ENCODE data around the gene SH3D19. TPM values are rescaled to one million over a fixed set of nuclear protein-coding genes. Genes with fewer than 3 reads are reported as not detected.
"Not testable (repeated sequence)": the region's sequence is repeated elsewhere in the genome, so short reads cannot be mapped to it uniquely, and the experiment has no call there.

Gene SH3D19
- total RNA-seq, 4 donors from 2014 or later, result 35.1 to 113 (median 38.6) TPM

DNA sequence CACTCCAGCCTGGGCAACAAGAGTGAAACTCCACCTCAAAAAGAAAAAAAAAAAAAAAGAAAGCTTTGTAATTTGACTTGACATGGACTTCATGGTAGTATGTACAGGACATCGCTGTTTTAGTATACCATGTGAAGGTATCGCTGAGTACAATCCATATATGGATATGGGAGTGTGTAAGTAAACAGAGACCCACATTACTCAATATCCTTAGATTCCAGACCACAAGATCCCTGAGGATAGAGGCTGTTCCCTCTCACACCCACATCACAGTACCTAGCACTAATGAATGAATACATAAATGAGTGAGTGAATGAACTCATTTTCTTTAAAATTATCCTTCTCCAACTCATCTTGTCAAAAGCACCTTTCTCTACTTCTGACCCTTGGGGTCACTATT is 234.4 kb downstream of the SH3D19 start:
- Histone ChIP-seq H3K4me1 (no peaks in the 10 kb centered on the region), H3K27ac (no peak overlapping the region), H3K4me3 (no peak overlapping the region), H3K27me3 (peaks cover 0 to 4% (median 0%) of the 10 kb centered on the region in 4 donors), H3K36me3 (no peaks in the 10 kb centered on the region), H3K9me3 (no peaks in the 10 kb centered on the region)
- WGBS, 2 donors, result 82 to 85% methylated on average over 2 of the region's 2 CpGs
- intact Hi-C loops (cut with DNase I), result no loop called here
- TF ChIP-seq POLR2A (IDR thresholded peaks at IDR 0.05), result no peak
- TF ChIP-seq, protein P1, sequence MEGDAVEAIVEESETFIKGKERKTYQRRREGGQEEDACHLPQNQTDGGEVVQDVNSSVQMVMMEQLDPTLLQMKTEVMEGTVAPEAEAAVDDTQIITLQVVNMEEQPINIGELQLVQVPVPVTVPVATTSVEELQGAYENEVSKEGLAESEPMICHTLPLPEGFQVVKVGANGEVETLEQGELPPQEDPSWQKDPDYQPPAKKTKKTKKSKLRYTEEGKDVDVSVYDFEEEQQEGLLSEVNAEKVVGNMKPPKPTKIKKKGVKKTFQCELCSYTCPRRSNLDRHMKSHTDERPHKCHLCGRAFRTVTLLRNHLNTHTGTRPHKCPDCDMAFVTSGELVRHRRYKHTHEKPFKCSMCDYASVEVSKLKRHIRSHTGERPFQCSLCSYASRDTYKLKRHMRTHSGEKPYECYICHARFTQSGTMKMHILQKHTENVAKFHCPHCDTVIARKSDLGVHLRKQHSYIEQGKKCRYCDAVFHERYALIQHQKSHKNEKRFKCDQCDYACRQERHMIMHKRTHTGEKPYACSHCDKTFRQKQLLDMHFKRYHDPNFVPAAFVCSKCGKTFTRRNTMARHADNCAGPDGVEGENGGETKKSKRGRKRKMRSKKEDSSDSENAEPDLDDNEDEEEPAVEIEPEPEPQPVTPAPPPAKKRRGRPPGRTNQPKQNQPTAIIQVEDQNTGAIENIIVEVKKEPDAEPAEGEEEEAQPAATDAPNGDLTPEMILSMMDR (IDR thresholded peaks at IDR 0.05), result no peak
- DNase-seq, result no peak

DNA sequence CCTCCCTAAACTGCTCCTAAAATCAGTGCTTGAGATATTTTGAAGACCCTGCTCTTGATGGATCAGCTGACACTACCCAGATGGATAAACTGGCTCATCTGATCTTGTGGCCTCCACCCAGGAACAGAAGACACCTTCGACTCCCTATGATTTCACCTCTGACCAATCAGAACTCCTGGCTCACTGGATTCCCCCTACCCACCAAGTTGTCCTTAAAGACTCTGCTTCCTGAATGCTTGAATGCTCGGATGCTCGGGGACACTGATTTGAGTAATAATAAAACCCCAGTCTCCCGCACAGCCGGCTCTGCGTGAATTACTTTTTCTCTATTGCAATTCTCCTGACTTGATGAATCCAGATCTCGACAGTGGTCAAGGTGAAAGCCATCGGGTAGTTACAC is 237.9 kb downstream of the SH3D19 start:
- H3K27ac ChIP-seq, result no peak overlapping the region
- no peak for DNase-seq
- no peak overlapping the region for H3K4me3 ChIP-seq

DNA sequence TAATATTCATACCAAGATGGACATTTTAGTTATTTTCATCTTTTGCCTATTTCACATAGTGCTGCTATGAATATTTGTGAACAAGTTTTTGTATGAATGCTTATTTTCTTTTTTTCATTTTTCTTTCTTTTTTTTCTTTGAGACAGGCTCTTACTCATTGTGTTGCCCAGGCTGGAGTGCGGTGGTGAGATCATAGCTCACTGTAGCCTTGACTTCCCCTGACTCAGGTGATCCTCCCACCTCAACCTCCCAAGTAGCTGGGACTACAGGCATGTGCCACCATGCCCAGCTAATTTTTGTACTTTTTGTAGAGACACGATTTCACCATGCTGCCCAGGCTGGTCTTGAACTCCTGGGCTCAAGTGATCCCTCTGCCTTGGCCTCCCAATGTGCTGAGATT is 247.4 kb downstream of the SH3D19 start:
- H3K4me1 ChIP-seq; H3K4me3 ChIP-seq; H3K27me3 ChIP-seq; intact Hi-C loops (cut with DNase I); DNase-seq; H3K9me3 ChIP-seq; H3K27ac ChIP-seq; H3K36me3 ChIP-seq: not testable (repeated sequence)
- WGBS, 2 donors, result 38 to 62% methylated on average over 2 of the region's 2 CpGs

More for the DNA sequence above, 237.9 kb downstream of the SH3D19 start:
- H3K4me1 ChIP-seq, result no peaks in the 10 kb centered on the region
- intact Hi-C loops (cut with DNase I), result no loop called here
- TF ChIP-seq POLR2A (IDR thresholded peaks at IDR 0.05), result no peak
- TF ChIP-seq, protein P1 (IDR thresholded peaks at IDR 0.05), result no peak
- no peaks in the 10 kb centered on the region for H3K9me3 ChIP-seq
- 77 to 78% methylated on average over 8 of the region's 8 CpGs for WGBS, 2 donors
- peaks cover 0 to 4% (median 0%) of the 10 kb centered on the region in 4 donors for H3K27me3 ChIP-seq
- H3K36me3 ChIP-seq, result no peaks in the 10 kb centered on the region

DNA sequence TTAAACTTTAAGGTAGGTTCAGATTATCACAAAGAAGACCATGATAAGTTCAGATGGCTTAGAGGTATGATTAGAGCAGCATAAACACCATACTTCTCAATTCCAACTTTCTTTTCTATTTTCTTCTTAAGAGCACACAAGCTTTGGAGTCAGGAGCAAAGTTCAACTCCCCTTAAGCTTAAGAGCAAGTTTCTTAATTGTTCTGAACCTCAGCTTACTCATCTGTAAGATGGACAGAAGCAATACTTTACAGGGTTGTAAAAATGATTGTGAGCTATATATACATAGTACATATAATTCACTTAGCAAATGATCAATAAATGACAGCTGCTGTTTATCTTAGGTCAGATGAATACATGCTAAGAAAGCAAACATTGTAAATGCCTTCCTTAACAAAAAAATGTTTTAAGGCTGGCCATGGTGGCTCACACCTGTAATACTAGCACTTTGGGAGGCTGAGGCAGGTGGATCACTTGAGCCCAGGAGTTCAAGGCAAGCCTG is 250.9 kb downstream of the SH3D19 start:
- intact Hi-C loops (cut with DNase I), result no loop called here

More for the DNA sequence above, 250.9 kb downstream of the SH3D19 start:
- TF ChIP-seq, protein P1 (IDR thresholded peaks at IDR 0.05), result no peak
- no peak for TF ChIP-seq POLR2A (IDR thresholded peaks at IDR 0.05)
- Histone ChIP-seq H3K27me3 (no peaks in the 10 kb centered on the region), H3K36me3 (no peaks in the 10 kb centered on the region), H3K27ac (no peak overlapping the region), H3K9me3 (no peaks in the 10 kb centered on the region), H3K4me3 (no peak overlapping the region), H3K4me1 (no peaks in the 10 kb centered on the region)
- no peak for DNase-seq

Small RNAs within 50 kb of the gene (small RNA-seq; reads per million reads assigned to genes)
- gene AC104819.2 (0 reads per million in 4 donors), gene RNU6-1282P (0 reads per million in 4 donors), gene SNORD73A (0 reads per million in 4 donors), gene SNORD73B (0 to 1.9 (median 1.5) reads per million in 4 donors)

Other genes with a start within 250 kb of the SH3D19 start
- gene RPS3A, start 226.0 kb downstream of the SH3D19 start, total RNA-seq, result 1,000 to 10,000 TPM; 1,844 to 5,619 (median 2,960) TPM
- not detected for gene PRSS48, start 48.4 kb downstream of the SH3D19 start, total RNA-seq
- 10 to 100 TPM; 23.4 to 66.2 (median 34.5) TPM for gene FHIP1A, start 83.6 kb upstream of the SH3D19 start, total RNA-seq

Measured in esophagus squamous epithelium (tissue), 5 donors.